Trophoblast cell (in vitro differentiated cells and primary cell): ENCODE data around the gene GJB4.
"Not testable (repeated sequence)": the region's sequence is repeated elsewhere in the genome, so short reads cannot be mapped to it uniquely, and the experiment has no call there.

Experiments
- DNase-seq, 2 donors: peaks; one replicate each; pipeline ENCODE4 v3.0.0-alpha.2; 2016
- H2AFZ ChIP-seq: 2 replicates; pipeline ENCODE4 v1.6.1; 2013; ENCODE audit warnings: low read length, moderate library complexity, mild to moderate bottlenecking; ENCODE audit not compliant: insufficient read depth, poor library complexity
- H2AK5ac ChIP-seq: 2 replicates; pipeline ENCODE4 v1.6.1; 2013; ENCODE audit warnings: mild to moderate bottlenecking, low read length
- H2BK120ac ChIP-seq: 2 replicates; pipeline ENCODE4 v1.6.1; 2013; ENCODE audit warnings: low read length, mild to moderate bottlenecking, moderate library complexity; ENCODE audit not compliant: insufficient read depth, poor library complexity
- H2BK12ac ChIP-seq: 2 replicates; pipeline ENCODE4 v1.6.1; 2013; ENCODE audit warnings: mild to moderate bottlenecking, low read length, moderate library complexity
- H2BK5ac ChIP-seq: 2 replicates; pipeline ENCODE4 v1.6.1; 2013; ENCODE audit warnings: low read length, low read depth, moderate library complexity, mild to moderate bottlenecking; ENCODE audit not compliant: poor library complexity
- H3K14ac ChIP-seq: 2 replicates; pipeline ENCODE4 v1.6.1; 2013; ENCODE audit warnings: mild to moderate bottlenecking, low read length
- H3K18ac ChIP-seq: 2 replicates; pipeline ENCODE4 v1.6.1; 2013; ENCODE audit warnings: mild to moderate bottlenecking, low read length
- H3K23ac ChIP-seq: 2 replicates; pipeline ENCODE4 v1.6.1; 2013; ENCODE audit warnings: low read length
- H3K27ac ChIP-seq: 2 replicates; pipeline ENCODE4 v1.5.1; 2013; ENCODE audit warnings: low read depth, mild to moderate bottlenecking, inconsistent platforms, low read length, moderate library complexity
- H3K27me3 ChIP-seq: 2 replicates; pipeline ENCODE4 v1.6.1; 2013; ENCODE audit warnings: inconsistent platforms, mild to moderate bottlenecking, low read length, moderate library complexity; ENCODE audit not compliant: insufficient read depth
- H3K36me3 ChIP-seq, 2 experiments: 1 replicate in 1 of 2; 2 replicates in 1 of 2; pipeline ENCODE4 v1.6.1; 2013; ENCODE audit warnings: low read length in 2 of 2, mild to moderate bottlenecking in 2 of 2, moderate library complexity in 1 of 2; ENCODE audit not compliant: insufficient read depth in 2 of 2, control insufficient read depth in 1 of 2
- H3K4ac ChIP-seq: 2 replicates; pipeline ENCODE4 v1.6.1; 2013; ENCODE audit warnings: low read depth, mild to moderate bottlenecking, low read length, moderate library complexity
- H3K4me1 ChIP-seq, 2 experiments: 1 replicate in 1 of 2; 2 replicates in 1 of 2; pipeline ENCODE4 v1.6.1; 2013; ENCODE audit warnings: low read length in 2 of 2, mild to moderate bottlenecking in 2 of 2, moderate library complexity in 1 of 2; ENCODE audit not compliant: insufficient read depth in 2 of 2, control insufficient read depth in 1 of 2
- H3K4me2 ChIP-seq: 2 replicates; pipeline ENCODE4 v1.6.1; 2013; ENCODE audit warnings: inconsistent platforms, mild to moderate bottlenecking, low read length, moderate library complexity
- H3K4me3 ChIP-seq: 2 replicates; pipeline ENCODE4 v1.5.1; 2013; ENCODE audit warnings: mild to moderate bottlenecking, low read depth, low read length, inconsistent platforms
- H3K79me1 ChIP-seq: one replicate; pipeline ENCODE4 v1.6.1; 2013; ENCODE audit warnings: low read length
- H3K79me2 ChIP-seq: 2 replicates; pipeline ENCODE4 v1.6.1; 2013; ENCODE audit warnings: low read length, mild to moderate bottlenecking; ENCODE audit not compliant: control insufficient read depth, insufficient read depth, poor library complexity
- H3K9ac ChIP-seq: 2 replicates; pipeline ENCODE4 v1.6.1; 2013; ENCODE audit warnings: mild to moderate bottlenecking, low read length
- H3K9me3 ChIP-seq: 2 replicates; pipeline ENCODE4 v1.6.1; 2013; ENCODE audit warnings: low read depth, mild to moderate bottlenecking, control low read depth, inconsistent platforms, low read length; ENCODE audit not compliant: insufficient read depth
- H4K12ac ChIP-seq: 2 replicates; pipeline ENCODE4 v1.6.1; 2013; ENCODE audit warnings: low read depth, mild to moderate bottlenecking, low read length, moderate library complexity
- H4K8ac ChIP-seq: 2 replicates; pipeline ENCODE4 v1.6.1; 2013; ENCODE audit warnings: low read depth, mild to moderate bottlenecking, low read length, moderate library complexity
- H4K91ac ChIP-seq: one replicate; pipeline ENCODE4 v1.6.1; 2013; ENCODE audit warnings: low read depth, mild to moderate bottlenecking, low read length, moderate library complexity
- WGBS: extraction: QIAGEN DNeasy Blood & Tissue Kit; methylation state at CpG from one replicate; pipeline ENCODE4 v1.1.7; 2013; ENCODE audit warnings: missing lambda C conversion rate; ENCODE audit not compliant: insufficient read length, insufficient coverage; ENCODE audit errors: extremely low coverage; 5-methylcytosine and 5-hydroxymethylcytosine counted together

GJB4 gene

DNA sequence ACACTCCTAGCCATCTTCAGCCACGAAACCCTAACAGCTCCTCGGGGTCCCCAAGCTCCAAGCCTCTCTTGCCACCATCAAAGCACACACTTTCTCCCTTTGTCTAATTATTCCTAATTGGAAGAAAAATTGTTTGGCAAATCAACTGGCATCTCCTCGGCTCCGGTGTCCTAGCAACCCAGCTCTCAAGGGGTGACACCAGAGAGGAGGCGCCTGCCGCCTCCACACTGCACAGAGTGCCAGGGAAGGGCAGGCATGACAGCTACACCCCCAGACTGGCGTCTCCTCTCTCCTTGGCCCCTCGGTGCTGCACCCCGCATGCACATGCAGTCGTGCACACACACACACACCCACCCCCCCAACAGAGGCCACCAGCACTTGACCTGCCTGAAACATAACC lies 22.8 kb upstream of the GJB4 start:
- H2AFZ ChIP-seq, result no peak overlapping the region
- H3K79me2 ChIP-seq, result no peaks in the 10 kb centered on the region
- H3K14ac ChIP-seq, result no peak overlapping the region
- no peak overlapping the region for H4K12ac ChIP-seq
- H3K27ac ChIP-seq, result no peak overlapping the region
- H3K36me3 ChIP-seq, result no peaks in the 10 kb centered on the region
- no peak overlapping the region for H3K23ac ChIP-seq
- H4K8ac ChIP-seq, result no peak overlapping the region
- no peak overlapping the region for H4K91ac ChIP-seq
- no peak overlapping the region for H3K18ac ChIP-seq
- no peak overlapping the region for H2BK5ac ChIP-seq
- no peaks in the 10 kb centered on the region for H3K4me1 ChIP-seq
- H3K4me3 ChIP-seq, result no peak overlapping the region
- H2BK120ac ChIP-seq, result no peak overlapping the region
- H3K9ac ChIP-seq, result no peak overlapping the region
- DNase-seq, result no peak
- H3K9me3 ChIP-seq, result peaks cover 2% of the 10 kb centered on the region
- no peak overlapping the region for H2AK5ac ChIP-seq
- no peaks in the 10 kb centered on the region for H3K27me3 ChIP-seq
- no peaks in the 10 kb centered on the region for H3K79me1 ChIP-seq
- no peak overlapping the region for H3K4ac ChIP-seq
- H3K4me2 ChIP-seq, result no peak overlapping the region
- WGBS, result no CpG with 5 or more reads among the region's 10 CpGs
- H2BK12ac ChIP-seq, result no peak overlapping the region

GRCh38 chr1:34737236-34737635 lies 22.3 kb upstream of the GJB4 start:
- H3K18ac ChIP-seq, H2BK5ac ChIP-seq, H3K9me3 ChIP-seq, H4K12ac ChIP-seq, H3K23ac ChIP-seq, H3K4me2 ChIP-seq, H3K79me1 ChIP-seq, H3K4me1 ChIP-seq, H3K9ac ChIP-seq, H3K79me2 ChIP-seq, H2BK12ac ChIP-seq, H3K27me3 ChIP-seq, H3K27ac ChIP-seq, H2AFZ ChIP-seq, H4K8ac ChIP-seq, H3K4ac ChIP-seq, H3K36me3 ChIP-seq, H2BK120ac ChIP-seq, H3K14ac ChIP-seq, H3K4me3 ChIP-seq, H4K91ac ChIP-seq, H2AK5ac ChIP-seq: not testable (repeated sequence)
- peak; percentile 86 to 90 for DNase-seq
- WGBS, result no CpG with 5 or more reads among the region's 12 CpGs

- no CpG with 5 or more reads among the region's 3 CpGs for WGBS
- no peak overlapping the region for H3K4me3 ChIP-seq
- H3K79me1 ChIP-seq, result no peaks in the 10 kb centered on the region
Observed at GRCh38 chr1:34739613-34740012, 19.9 kb upstream of the GJB4 start.

DNA sequence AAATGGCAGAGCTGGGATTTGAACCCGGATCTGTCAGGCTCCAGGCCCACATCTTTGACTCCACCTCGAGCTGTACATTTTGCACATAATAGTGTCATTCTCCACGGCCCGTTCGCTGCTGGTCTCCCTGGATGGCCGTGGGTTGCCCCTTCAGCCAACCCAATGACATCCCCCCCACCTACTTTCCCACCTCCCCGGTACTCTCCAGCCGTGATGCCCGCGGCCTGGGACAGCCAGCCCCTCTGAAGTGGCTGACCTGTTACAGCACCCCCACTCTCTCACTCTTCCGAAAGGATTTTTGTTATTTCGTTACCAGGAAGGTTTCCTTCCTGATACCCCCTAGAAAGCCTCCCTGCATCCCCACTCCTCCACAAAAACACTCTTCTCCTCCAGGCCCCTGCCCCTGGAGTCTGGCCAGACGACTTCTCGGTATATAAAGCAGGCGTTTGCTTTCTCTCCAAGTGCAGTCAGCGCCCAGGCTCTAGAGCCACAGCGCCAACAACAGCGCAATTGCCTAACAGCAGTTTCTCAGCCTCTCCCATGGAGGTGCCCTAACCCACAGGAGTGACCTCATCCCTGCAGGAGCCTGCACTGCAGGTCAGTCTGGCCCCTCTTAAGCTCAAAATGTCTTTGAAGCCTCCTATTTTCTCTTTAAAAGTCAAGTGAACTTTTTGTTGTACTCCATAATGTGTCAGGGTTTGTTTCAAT lies 19.2 kb upstream of the GJB4 start:
- H3K79me2 ChIP-seq, result no peaks in the 10 kb centered on the region
- DNase-seq, result peak; percentile 66
- H3K27me3 ChIP-seq, result no peaks in the 10 kb centered on the region
- H2AFZ ChIP-seq, result no peak overlapping the region
- no peak overlapping the region for H3K14ac ChIP-seq
- H3K18ac ChIP-seq, result no peak overlapping the region
- no peak overlapping the region for H3K27ac ChIP-seq
- WGBS, result no CpG with 5 or more reads among the region's 18 CpGs
- no peaks in the 10 kb centered on the region for H3K79me1 ChIP-seq
- H2BK120ac ChIP-seq, result no peak overlapping the region
- no peak overlapping the region for H4K8ac ChIP-seq
- no peak overlapping the region for H3K4me3 ChIP-seq
- H3K23ac ChIP-seq, result no peak overlapping the region
- H4K12ac ChIP-seq, result no peak overlapping the region
- H2BK12ac ChIP-seq, result no peak overlapping the region
- no peak overlapping the region for H4K91ac ChIP-seq
- H3K4me1 ChIP-seq, result peaks cover 0 to 2% of the 10 kb centered on the region in 2 experiments
- no peak overlapping the region for H2AK5ac ChIP-seq
- no peak overlapping the region for H2BK5ac ChIP-seq
- no peak overlapping the region for H3K9ac ChIP-seq
- no peaks in the 10 kb centered on the region for H3K36me3 ChIP-seq
- H3K9me3 ChIP-seq, result peaks cover 2% of the 10 kb centered on the region
- no peak overlapping the region for H3K4me2 ChIP-seq
- no peak overlapping the region for H3K4ac ChIP-seq

More at GRCh38 chr1:34739613-34740012, 19.9 kb upstream of the GJB4 start:
- H3K18ac ChIP-seq, result no peak overlapping the region
- no peak overlapping the region for H2BK120ac ChIP-seq
- H3K9me3 ChIP-seq, result peaks cover 2% of the 10 kb centered on the region
- no peak overlapping the region for H3K4ac ChIP-seq
- H3K36me3 ChIP-seq, result no peaks in the 10 kb centered on the region
- H3K79me2 ChIP-seq, result no peaks in the 10 kb centered on the region
- no peak overlapping the region for H3K9ac ChIP-seq
- no peak overlapping the region for H4K8ac ChIP-seq
- H4K91ac ChIP-seq, result no peak overlapping the region
- no peak overlapping the region for H3K23ac ChIP-seq
- H3K14ac ChIP-seq, result no peak overlapping the region
- no peak overlapping the region for H3K4me2 ChIP-seq
- DNase-seq, result no peak
- H3K27me3 ChIP-seq, result no peaks in the 10 kb centered on the region
- no peak overlapping the region for H3K27ac ChIP-seq
- no peak overlapping the region for H2BK12ac ChIP-seq
- H2AFZ ChIP-seq, result no peak overlapping the region
- no peak overlapping the region for H2BK5ac ChIP-seq
- no peak overlapping the region for H2AK5ac ChIP-seq
- peaks cover 0 to 2% of the 10 kb centered on the region in 2 experiments for H3K4me1 ChIP-seq
- no peak overlapping the region for H4K12ac ChIP-seq
